ENCODE measurements around the gene TLR9. TPM values are rescaled to one million over a fixed set of nuclear protein-coding genes. Genes with fewer than 3 reads are reported as not detected.

TLR9 gene
- total and polyA plus RNA-seq, 9 of the 15 experiments (the other 6 are each of a cell fraction or from before 2014, with no cell fraction given) = not detected

GRCh38 chr3:52262447-52262846 is 37.0 kb upstream of the TLR9 start:
- Histone ChIP-seq H3K79me2 (ENCODE audit: control insufficient read depth, insufficient read depth, low read length) (peaks cover 46% of the 10 kb centered on the region), H4K20me1 (replicated peaks; ENCODE audit: control insufficient read depth, insufficient read depth, low read length) (no peaks in the 10 kb centered on the region)
- in situ Hi-C loops (cut with MboI) = no loop called here

More at GRCh38 chr3:52262447-52262846, 37.0 kb upstream of the TLR9 start:
- no TSS peak for BruUV-seq (replicated peaks)
- DNase-seq (ENCODE audit: extremely low read depth in 1 of 4, low spot score in 3 of 4) (no peak), ATAC-seq (no peak), FAIRE-seq (no peak)
- TF ChIP-seq ZNF408 (CRISPR knock-in tag; IDR thresholded peaks at IDR 0.05; ENCODE audit: low read depth) (no peak), ETS2 (tag; IDR thresholded peaks at IDR 0.05; ENCODE audit: borderline replicate concordance, poor library complexity, severe bottlenecking) (no peak), NCOA4 (IDR thresholded peaks at IDR 0.05; ENCODE audit: partially characterized antibody) (no peak), KLF1 (tag; IDR thresholded peaks at IDR 0.05) (no peak), MYBL2 (IDR thresholded peaks at IDR 0.05; ENCODE audit: low read depth) (no peak), MYBL2 (CRISPR knock-in tag; IDR thresholded peaks at IDR 0.05; ENCODE audit: borderline replicate concordance) (no peak), ZNF12 (CRISPR knock-in tag; IDR thresholded peaks at IDR 0.05) (no peak), ZNF764 (CRISPR knock-in tag; IDR thresholded peaks at IDR 0.05; ENCODE audit: low read depth) (no peak), RBM17 (IDR thresholded peaks at IDR 0.05; ENCODE audit: borderline replicate concordance, low read depth, low read length) (no peak), FIP1L1 (IDR thresholded peaks at IDR 0.05; ENCODE audit: low read depth, low read length, poor library complexity, severe bottlenecking) (no peak), ZBTB2 (IDR thresholded peaks at IDR 0.05) (no peak), SIN3B (IDR thresholded peaks at IDR 0.05; ENCODE audit: low read depth) (no peak), ZNF121 (CRISPR knock-in tag; conservative IDR thresholded peaks at IDR 0.05) (no peak), ZNF561 (CRISPR knock-in tag; conservative IDR thresholded peaks at IDR 0.05) (no peak), NKRF (IDR thresholded peaks at IDR 0.05; ENCODE audit: borderline replicate concordance) (no peak), GABPB2 (CRISPR knock-in tag; conservative IDR thresholded peaks at IDR 0.05) (no peak)
- TF ChIP-seq, protein P1, sequence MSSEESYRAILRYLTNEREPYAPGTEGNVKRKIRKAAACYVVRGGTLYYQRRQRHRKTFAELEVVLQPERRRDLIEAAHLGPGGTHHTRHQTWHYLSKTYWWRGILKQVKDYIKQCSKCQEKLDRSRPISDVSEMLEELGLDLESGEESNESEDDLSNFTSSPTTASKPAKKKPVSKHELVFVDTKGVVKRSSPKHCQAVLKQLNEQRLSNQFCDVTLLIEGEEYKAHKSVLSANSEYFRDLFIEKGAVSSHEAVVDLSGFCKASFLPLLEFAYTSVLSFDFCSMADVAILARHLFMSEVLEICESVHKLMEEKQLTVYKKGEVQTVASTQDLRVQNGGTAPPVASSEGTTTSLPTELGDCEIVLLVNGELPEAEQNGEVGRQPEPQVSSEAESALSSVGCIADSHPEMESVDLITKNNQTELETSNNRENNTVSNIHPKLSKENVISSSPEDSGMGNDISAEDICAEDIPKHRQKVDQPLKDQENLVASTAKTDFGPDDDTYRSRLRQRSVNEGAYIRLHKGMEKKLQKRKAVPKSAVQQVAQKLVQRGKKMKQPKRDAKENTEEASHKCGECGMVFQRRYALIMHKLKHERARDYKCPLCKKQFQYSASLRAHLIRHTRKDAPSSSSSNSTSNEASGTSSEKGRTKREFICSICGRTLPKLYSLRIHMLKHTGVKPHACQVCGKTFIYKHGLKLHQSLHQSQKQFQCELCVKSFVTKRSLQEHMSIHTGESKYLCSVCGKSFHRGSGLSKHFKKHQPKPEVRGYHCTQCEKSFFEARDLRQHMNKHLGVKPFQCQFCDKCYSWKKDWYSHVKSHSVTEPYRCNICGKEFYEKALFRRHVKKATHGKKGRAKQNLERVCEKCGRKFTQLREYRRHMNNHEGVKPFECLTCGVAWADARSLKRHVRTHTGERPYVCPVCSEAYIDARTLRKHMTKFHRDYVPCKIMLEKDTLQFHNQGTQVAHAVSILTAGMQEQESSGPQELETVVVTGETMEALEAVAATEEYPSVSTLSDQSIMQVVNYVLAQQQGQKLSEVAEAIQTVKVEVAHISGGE (CRISPR knock-in tag; IDR thresholded peaks at IDR 0.05) = no peak
- Histone ChIP-seq H2AFZ (ENCODE audit: low read depth, low read length) (no peak overlapping the region), H3K36me3 (ENCODE audit: control insufficient read depth, insufficient read depth, low read length) (peaks cover 96% of the 10 kb centered on the region), H3K4me3 (no peak overlapping the region), H3K9me3 (replicated peaks; ENCODE audit: control insufficient read depth, insufficient read depth, low read depth, low read length) (no peaks in the 10 kb centered on the region), H3K9me1 (ENCODE audit: control insufficient read depth, insufficient read depth, low read length) (peaks cover 3% of the 10 kb centered on the region), H3K27me3 (ENCODE audit: control insufficient read depth in 2 of 2, insufficient read depth in 2 of 2, low read length in 2 of 2) (no peaks in the 10 kb centered on the region), H3K27ac (ENCODE audit: extremely low read depth, low read depth, low read length) (no peak overlapping the region), H3K4me2 (ENCODE audit: insufficient read depth, low read length) (no peak overlapping the region), H3K4me1 (replicated peaks in 1 of 2; ENCODE audit: control insufficient read depth in 2 of 2, insufficient read depth in 2 of 2, low read length in 2 of 2) (peaks cover 0 to 19% of the 10 kb centered on the region in 2 experiments; a peak in 3 of 5 replicates), H3K9ac (ENCODE audit: insufficient read depth in 1 of 2, low read depth in 2 of 2, low read length in 2 of 2) (no peak overlapping the region)
- ChIA-PET CTCF (ENCODE audit: low intra/inter-chr PET ratio) (no interaction called here), POLR2A (interaction anchor here (0.7 to 1.6 kb wide), 3 partner anchors 9 to 15 kb away, joined by 3 to 7 read pairs (median 5); no protein-coding TSS in a partner anchor)
- intact Hi-C loops (cut with micrococcal nuclease) = no loop called here

Data from K562 (cell line).